Glomerular visceral epithelial cell (primary cell): Measurements from ENCODE around the gene GRAMD1B.
A peak's percentile ranks its signal among the peaks of the same experiment; 100 is the strongest.

Experiments
- DNase-seq: peaks from one replicate; pipeline ENCODE4 v3.0.0-alpha.2; 2016; ENCODE audit errors: extremely low spot score

The GRAMD1B gene

GRCh38 chr11:123475469-123475868 is 45.4 kb downstream of the GRAMD1B start:
- DNase-seq: no peak

GRCh38 chr11:123477205-123477907 is 47.3 kb downstream of the GRAMD1B start:
- DNase-seq: no peak

- peak; percentile 64 for DNase-seq
Measured at GRCh38 chr11:123478352-123478987, 48.4 kb downstream of the GRAMD1B start.

- DNase-seq: no peak
Measured at GRCh38 chr11:123479048-123479837, 49.2 kb downstream of the GRAMD1B start.

- DNase-seq: no peak
Measured at GRCh38 chr11:123480290-123480815, 50.3 kb downstream of the GRAMD1B start.

- no peak for DNase-seq
Measured at GRCh38 chr11:123480882-123481281, 50.8 kb downstream of the GRAMD1B start.

- DNase-seq: no peak
Measured at GRCh38 chr11:123481640-123482039, 51.6 kb downstream of the GRAMD1B start.

- DNase-seq: no peak
Measured at GRCh38 chr11:123482218-123482617, 52.1 kb downstream of the GRAMD1B start.

GRCh38 chr11:123483058-123483457 is 53.0 kb downstream of the GRAMD1B start:
- no peak for DNase-seq

GRCh38 chr11:123483466-123483865 is 53.4 kb downstream of the GRAMD1B start:
- DNase-seq: no peak

GRCh38 chr11:123484448-123484847 is 54.4 kb downstream of the GRAMD1B start:
- DNase-seq: no peak

GRCh38 chr11:123487157-123487744 is 57.2 kb downstream of the GRAMD1B start:
- no peak for DNase-seq

GRCh38 chr11:123490527-123490926 is 60.5 kb downstream of the GRAMD1B start:
- no peak for DNase-seq

GRCh38 chr11:123491241-123491640 is 61.2 kb downstream of the GRAMD1B start:
- no peak for DNase-seq

- no peak for DNase-seq
Measured at GRCh38 chr11:123493349-123494063, 63.4 kb downstream of the GRAMD1B start.

- no peak for DNase-seq
Measured at GRCh38 chr11:123494195-123495050, 64.4 kb downstream of the GRAMD1B start.

- DNase-seq: no peak
Measured at GRCh38 chr11:123504401-123504800, 74.3 kb downstream of the GRAMD1B start.

- peak; percentile 3 for DNase-seq
Measured at GRCh38 chr11:123505546-123506299, 75.7 kb downstream of the GRAMD1B start.

GRCh38 chr11:123507043-123507442 is 77.0 kb downstream of the GRAMD1B start:
- DNase-seq: no peak
